NT2/D1 (cell line): ENCODE results near the gene GLIPR1L2.

Experiments used
- SUZ12 ChIP-seq: IDR thresholded peaks from 2 replicates; pipeline ENCODE4 v1.6.1; 2011; ENCODE audit not compliant: insufficient read length, insufficient read depth; ENCODE audit errors: extremely low read depth
- YY1 ChIP-seq: IDR thresholded peaks from 2 replicates; pipeline ENCODE4 v1.6.1; 2011; ENCODE audit not compliant: insufficient read length, insufficient read depth
- ZNF274 ChIP-seq: IDR thresholded peaks from 2 replicates; pipeline ENCODE4 v1.6.1; 2011; ENCODE audit warnings: mild to moderate bottlenecking, low read depth, low read length

DNA sequence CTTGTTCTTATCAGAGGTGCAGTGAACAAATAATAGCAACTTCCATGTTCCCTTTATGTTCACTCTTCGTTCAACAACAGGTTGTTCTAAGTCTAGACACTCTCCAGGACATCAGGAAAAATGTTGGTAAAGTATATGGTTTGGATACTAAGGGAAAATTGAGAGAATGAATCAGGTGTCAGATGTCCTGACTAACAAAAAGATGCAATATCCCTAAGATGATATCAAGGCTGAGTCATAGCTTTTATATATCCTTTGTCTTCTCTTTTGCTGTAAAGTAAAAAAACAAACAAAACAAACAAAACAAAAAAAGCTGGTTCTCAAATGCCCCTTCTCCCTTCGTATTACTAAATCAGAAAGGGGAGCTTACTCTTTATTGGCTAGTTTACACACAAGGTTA lies 45.4 kb upstream of the GLIPR1L2 start:
- TF ChIP-seq YY1: no peak
- no peak for TF ChIP-seq SUZ12
- no peak for TF ChIP-seq ZNF274
